ENCODE results near the gene SCARB1.
"Not testable (repeated sequence)": the region's sequence is repeated elsewhere in the genome, so short reads cannot be mapped to it uniquely, and the experiment has no call there.

GRCh38 chr12:124912529-124913287 lies 49.0 kb upstream of the SCARB1 start:
- not testable (repeated sequence) for TF ChIP-seq POLR2A, CTCF (IDR thresholded peaks at IDR 0.05)

Data from body of pancreas (tissue), 4 donors.